K562 (cell line): Measurements from ENCODE around the gene CTAGE8. TPM values are rescaled to one million over a fixed set of nuclear protein-coding genes. Genes with fewer than 3 reads are reported as not detected.
"Not testable (repeated sequence)": the region's sequence is repeated elsewhere in the genome, so short reads cannot be mapped to it uniquely, and the experiment has no call there.

ENCODE experiments used
- ATAC-seq: fragments of 200-7000 bp; cut with Tn5 transposase; 3 replicates; pipeline ENCODE4 v1.9.1; 2020; ENCODE audit warnings: moderate library complexity
- BruUV-seq: library from RNA; stranded (reverse); fragments of 400-500 nt; replicated peaks from 2 replicates; lab custom pipeline; 2021; lab: Mats Ljungman, UMichigan
- CTCF ChIA-PET: fragments of 300-600 bp; formaldehyde crosslinking; extraction: SDS; loops from one replicate; lab custom pipeline; 2021; ENCODE audit warnings: low intra/inter-chr PET ratio; lab: Yijun Ruan, JAX
- POLR2A ChIA-PET: fragments of 300-600, 350-650 bp; sonication (Branson Sonifier 250); formaldehyde crosslinking; extraction: SDS; loops from one replicate; lab custom pipeline; 2021; ENCODE audit warnings: antibody characterized with exemption, inconsistent platforms; lab: Yijun Ruan, JAX
- DNase-seq, 4 experiments: peaks; one replicate each; pipeline versions ENCODE4 v3.0.0 to v3.0.0-alpha.2; 2011 to 2018; ENCODE audit warnings: low spot score in 3 of 4, mixed read lengths in 3 of 4; ENCODE audit errors: extremely low read depth in 1 of 4
- FAIRE-seq: peaks from 2 replicates; lab custom pipeline; 2011; peaks lifted over from hg19 to GRCh38; lab: Jason Lieb, UNC
- H2AFZ ChIP-seq: 2 replicates; pipeline ENCODE4 v1.6.0; 2011; ENCODE audit warnings: low read depth, low read length, control low read depth, inconsistent platforms
- H3K27ac ChIP-seq: fragments of 200-600 bp; 3 replicates; pipeline ENCODE4 v1.8.0; 2011; ENCODE audit warnings: low read depth, mild to moderate bottlenecking, control low read depth, inconsistent platforms, low read length, moderate library complexity, mixed read lengths; ENCODE audit errors: extremely low read depth
- H3K27me3 ChIP-seq, 2 experiments: fragments of 300-600 bp in 1 of 2; 2 replicates in 1 of 2; 3 replicates in 1 of 2; pipeline versions ENCODE4 v1.6.0 to v1.8.0; 2011; ENCODE audit warnings: inconsistent platforms in 2 of 2, low read length in 2 of 2, mild to moderate bottlenecking in 1 of 2, mixed read lengths in 1 of 2, moderate library complexity in 1 of 2; ENCODE audit not compliant: control insufficient read depth in 2 of 2, insufficient read depth in 2 of 2
- H3K36me3 ChIP-seq: fragments of 300-600 bp; 3 replicates; pipeline ENCODE4 v1.8.0; 2011; ENCODE audit warnings: mild to moderate bottlenecking, low read length, inconsistent platforms; ENCODE audit not compliant: control insufficient read depth, insufficient read depth
- H3K4me1 ChIP-seq, 2 experiments: fragments of 200-600 bp in 1 of 2; replicated peaks in 1 of 2; 2 replicates in 1 of 2; 3 replicates in 1 of 2; pipeline versions ENCODE4 v1.5.1 to v1.8.0; 2011; ENCODE audit warnings: inconsistent platforms in 2 of 2, low read length in 2 of 2, mild to moderate bottlenecking in 1 of 2, mixed read lengths in 1 of 2, moderate library complexity in 1 of 2; ENCODE audit not compliant: control insufficient read depth in 2 of 2, insufficient read depth in 2 of 2
- H3K4me2 ChIP-seq: 2 replicates; pipeline ENCODE4 v1.6.1; 2011; ENCODE audit warnings: low read length, control low read depth, inconsistent platforms, mixed read lengths; ENCODE audit not compliant: insufficient read depth
- H3K4me3 ChIP-seq: fragments of 200-600 bp; sonication (generic), shearing (Covaris generic); 2 replicates; pipeline ENCODE4 v1.5.1; 2016; ENCODE audit warnings: control low read depth, inconsistent platforms
- H3K79me2 ChIP-seq: fragments of 200-600 bp; 3 replicates; pipeline ENCODE4 v1.8.0; 2011; ENCODE audit warnings: low read length, inconsistent platforms; ENCODE audit not compliant: control insufficient read depth, insufficient read depth
- H3K9ac ChIP-seq, 2 experiments: 2 replicates each; pipeline versions ENCODE4 v1.6.0 to v1.6.1; 2011; ENCODE audit warnings: low read depth in 2 of 2, low read length in 2 of 2, control low read depth in 1 of 2, inconsistent platforms in 1 of 2, mild to moderate bottlenecking in 1 of 2, mixed read lengths in 1 of 2; ENCODE audit not compliant: insufficient read depth in 1 of 2
- H3K9me1 ChIP-seq: one replicate; pipeline ENCODE4 v1.6.0; 2011; ENCODE audit warnings: inconsistent platforms, mild to moderate bottlenecking, low read length, moderate library complexity; ENCODE audit not compliant: control insufficient read depth, insufficient read depth
- H3K9me3 ChIP-seq: replicated peaks from 2 replicates; pipeline ENCODE4 v1.5.1; 2011; ENCODE audit warnings: low read depth, low read length, inconsistent platforms; ENCODE audit not compliant: control insufficient read depth, insufficient read depth
- H4K20me1 ChIP-seq: replicated peaks from 2 replicates; pipeline ENCODE4 v1.6.1; 2011; ENCODE audit warnings: low read length, inconsistent platforms, mixed read lengths; ENCODE audit not compliant: control insufficient read depth, insufficient read depth
- WGBS: fragments of 100-300 bp; shearing (Covaris generic); methylation state at CpG from one replicate; pipeline ENCODE4 v1.1.6; 2016; ENCODE audit warnings: low coverage, mixed read lengths; ENCODE audit not compliant: insufficient coverage; ENCODE audit errors: missing lambda C conversion rate; 5-methylcytosine and 5-hydroxymethylcytosine counted together
- in situ Hi-C: fragments of 300-500 bp; cut with MboI; formaldehyde crosslinking; loops from 4 replicates; pipeline ENCODE4 v1.15.0; 2018; ENCODE audit warnings: inconsistent platforms, mixed read lengths
- intact Hi-C: fragments of 100-400 bp; cut with micrococcal nuclease; formaldehyde crosslinking; loops from 2 replicates; pipeline ENCODE4 v1.14.2; 2022
- polyA plus RNA-seq, 8 experiments: library from polyadenylated mRNA; depleted of rRNA in 4 of 8; stranded (reverse) in 5 of 8; unstranded in 3 of 8; fragments of >200 nt; fragmentation: Nextera tagmentation in 2 of 8; fragmentation: Illumina TruSeq in 1 of 8; extraction: Ambion mirVana in 2 of 8; extraction: Trizol in 1 of 8; gene quantifications; 2 replicates each; pipeline versions ENCODE4 v1.2.1 to v1.2.3, GENCODE V29; 2011 to 2014; ENCODE audit warnings: inconsistent platforms in 1 of 8, missing spikeins in 1 of 8
- total RNA-seq, 7 experiments: library from RNA; depleted of rRNA in 6 of 7; stranded (reverse); fragments of >200 nt in 6 of 7; fragmentation: Illumina TruSeq in 2 of 7; extraction: Trizol in 2 of 7; gene quantifications; 2 replicates each; pipeline versions ENCODE4 v1.2.1 to v1.2.3, GENCODE V29; 2011 to 2021; ENCODE audit warnings: low replicate concordance in 1 of 7

The CTAGE8 gene
- total and polyA plus RNA-seq, 9 of the 15 experiments (the other 6 are each of a cell fraction or from before 2014, with no cell fraction given): 0.04 TPM; not detected in 7

- BruUV-seq, POLR2A ChIA-PET: not testable (repeated sequence)
Observed at GRCh38 chr7:144311218-144311617, 42.1 kb upstream of the CTAGE8 start.

GRCh38 chr7:144309702-144310101 lies 40.6 kb upstream of the CTAGE8 start:
- DNase-seq, in situ Hi-C loops, H3K9me1 ChIP-seq, CTCF ChIA-PET, H3K9ac ChIP-seq, H3K9me3 ChIP-seq, BruUV-seq, H3K27ac ChIP-seq, H2AFZ ChIP-seq, H3K79me2 ChIP-seq, H3K4me2 ChIP-seq, H3K27me3 ChIP-seq, H3K36me3 ChIP-seq, FAIRE-seq, H3K4me3 ChIP-seq, H4K20me1 ChIP-seq, intact Hi-C loops, POLR2A ChIA-PET, H3K4me1 ChIP-seq: not testable (repeated sequence)
- ATAC-seq: 0 out of 3 replicates have a peak, but pooled peaks have one; percentile 21
- no CpG with 5 or more reads among the region's 2 CpGs for WGBS

More at GRCh38 chr7:144311218-144311617, 42.1 kb upstream of the CTAGE8 start:
- H3K79me2 ChIP-seq, H3K9me1 ChIP-seq, H4K20me1 ChIP-seq, H3K9me3 ChIP-seq, H3K36me3 ChIP-seq, H3K4me2 ChIP-seq, CTCF ChIA-PET, H3K4me3 ChIP-seq, FAIRE-seq, in situ Hi-C loops, H3K9ac ChIP-seq, H3K27me3 ChIP-seq, H3K4me1 ChIP-seq, H2AFZ ChIP-seq, intact Hi-C loops, H3K27ac ChIP-seq, ATAC-seq, DNase-seq: not testable (repeated sequence)
- no CpG with 5 or more reads among the region's 2 CpGs for WGBS

- H3K9ac ChIP-seq, POLR2A ChIA-PET, H3K4me2 ChIP-seq, ATAC-seq, CTCF ChIA-PET, intact Hi-C loops, H3K27ac ChIP-seq, H3K9me3 ChIP-seq, FAIRE-seq, BruUV-seq, H3K4me3 ChIP-seq, H3K27me3 ChIP-seq, H3K79me2 ChIP-seq, in situ Hi-C loops, H3K4me1 ChIP-seq, DNase-seq, H3K9me1 ChIP-seq, H2AFZ ChIP-seq, H3K36me3 ChIP-seq, H4K20me1 ChIP-seq: not testable (repeated sequence)
- whole genome bisulfite sequencing: no CpG with 5 or more reads among the region's 2 CpGs
Observed at GRCh38 chr7:144305156-144305555, 36.1 kb upstream of the CTAGE8 start.

GRCh38 chr7:144303607-144304006 lies 34.5 kb upstream of the CTAGE8 start:
- H3K9ac ChIP-seq, H3K27ac ChIP-seq, ATAC-seq, H3K9me3 ChIP-seq, H3K36me3 ChIP-seq, CTCF ChIA-PET, POLR2A ChIA-PET, H3K79me2 ChIP-seq, BruUV-seq, intact Hi-C loops, H4K20me1 ChIP-seq, H3K4me2 ChIP-seq, H2AFZ ChIP-seq, H3K27me3 ChIP-seq, H3K4me1 ChIP-seq, FAIRE-seq, in situ Hi-C loops, H3K9me1 ChIP-seq, H3K4me3 ChIP-seq, DNase-seq: not testable (repeated sequence)
- no CpG with 5 or more reads among the region's 5 CpGs for WGBS
